ENCODE measurements around the gene LDHA.

Gene LDHA

DNA sequence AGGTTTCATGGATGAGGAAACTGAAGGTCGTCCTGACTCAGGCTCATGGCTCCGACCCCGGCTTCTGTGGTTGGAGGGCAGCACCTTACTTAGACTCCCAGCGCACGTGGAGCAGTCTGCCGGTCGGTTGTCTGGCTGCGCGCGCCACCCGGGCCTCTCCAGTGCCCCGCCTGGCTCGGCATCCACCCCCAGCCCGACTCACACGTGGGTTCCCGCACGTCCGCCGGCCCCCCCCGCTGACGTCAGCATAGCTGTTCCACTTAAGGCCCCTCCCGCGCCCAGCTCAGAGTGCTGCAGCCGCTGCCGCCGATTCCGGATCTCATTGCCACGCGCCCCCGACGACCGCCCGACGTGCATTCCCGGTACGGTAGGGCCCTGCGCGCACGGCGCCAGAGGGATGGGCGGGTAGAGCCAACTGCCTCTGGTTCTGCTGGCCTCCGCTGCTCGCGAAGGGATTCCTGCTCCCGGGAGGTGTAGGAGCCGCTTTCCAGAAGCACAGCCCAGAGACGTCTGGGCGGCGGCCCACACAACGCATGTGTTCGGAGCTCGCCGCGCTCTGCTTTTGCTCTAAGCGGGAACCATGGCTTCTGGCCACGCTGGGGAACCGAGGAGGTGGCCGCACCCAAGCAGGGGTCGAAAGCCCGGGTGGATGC, at the start of gene LDHA:
TSS of gene LDHA (plus strand) at position 289 of the 653 bp plus-strand sequence. CDS start 2,280 bp downstream, outside the sequence.
- DNase-seq (ENCODE audit: low read depth in 3 of 3), result peak; percentile 99

DNA sequence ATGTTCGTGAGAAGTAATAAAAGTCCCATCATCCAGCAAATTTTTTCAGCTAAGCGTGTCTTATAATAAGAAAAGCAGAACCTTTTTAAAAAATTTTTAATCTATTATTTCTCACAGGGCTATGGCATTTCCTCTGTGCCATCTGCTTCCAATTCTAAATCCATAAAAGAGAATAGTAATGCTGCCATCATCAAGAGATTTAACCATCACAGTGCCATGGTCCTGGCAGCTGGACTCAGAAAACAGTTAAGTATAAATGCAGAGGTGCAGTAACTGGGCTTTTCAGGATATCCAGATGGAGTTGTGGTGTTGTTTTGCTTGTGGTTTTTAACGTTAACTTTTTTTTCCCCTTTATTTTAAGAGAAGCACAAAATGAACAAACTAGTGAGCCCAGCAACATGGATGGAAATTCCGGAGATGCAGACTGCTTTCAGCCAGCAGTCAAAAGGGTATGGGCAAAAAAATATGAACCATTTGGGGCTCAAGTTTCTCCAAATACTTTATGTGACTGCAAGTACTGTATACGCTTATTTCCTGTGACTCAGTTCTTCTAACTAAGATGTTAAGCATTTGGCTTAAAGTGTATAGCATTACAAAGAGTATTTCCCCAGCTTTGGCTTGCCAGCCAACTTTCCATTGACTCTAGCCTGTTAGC, 46.8 kb upstream of the LDHA start:
- DNase-seq (ENCODE audit: low read depth in 3 of 3), result no peak

DNA sequence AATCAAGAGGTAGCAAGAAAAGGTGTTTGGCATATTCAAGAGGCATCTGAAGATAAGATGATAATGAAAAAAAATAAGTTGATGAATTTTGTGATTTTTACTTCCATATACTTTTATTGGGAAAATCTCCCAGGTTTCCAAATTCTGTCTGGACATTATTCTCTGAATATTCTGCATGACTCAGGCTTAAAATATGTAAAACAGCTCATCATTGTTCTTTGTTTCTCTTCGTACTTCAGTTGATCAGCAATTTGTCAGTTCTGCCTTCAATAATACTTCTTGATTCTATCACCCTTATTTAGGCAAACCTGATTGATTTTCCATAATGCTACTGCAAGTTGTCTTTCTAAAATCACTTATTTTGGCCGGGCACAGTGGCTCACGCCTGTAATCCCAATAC, 41.8 kb upstream of the LDHA start:
- DNase-seq (ENCODE audit: low read depth in 3 of 3), result no peak

DNA sequence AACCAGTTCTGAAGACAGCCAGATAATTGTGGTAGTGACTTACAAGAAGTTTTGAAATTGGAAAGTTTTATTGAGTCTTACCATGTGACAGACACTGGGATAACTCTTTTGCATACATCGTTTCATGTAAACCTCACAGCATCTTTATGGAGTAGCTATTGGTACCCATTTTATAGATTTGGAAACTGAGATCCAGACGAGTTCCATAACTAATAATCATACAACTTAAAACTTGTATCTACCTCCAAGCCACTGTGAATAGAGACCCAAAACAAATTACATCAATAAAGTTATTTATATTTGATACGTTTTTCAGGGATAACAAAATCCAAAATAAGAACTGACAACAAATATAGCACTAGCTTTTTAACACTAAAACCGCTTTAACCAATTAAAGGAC, 35.7 kb upstream of the LDHA start:
- DNase-seq (ENCODE audit: low read depth in 3 of 3), result no peak

DNA sequence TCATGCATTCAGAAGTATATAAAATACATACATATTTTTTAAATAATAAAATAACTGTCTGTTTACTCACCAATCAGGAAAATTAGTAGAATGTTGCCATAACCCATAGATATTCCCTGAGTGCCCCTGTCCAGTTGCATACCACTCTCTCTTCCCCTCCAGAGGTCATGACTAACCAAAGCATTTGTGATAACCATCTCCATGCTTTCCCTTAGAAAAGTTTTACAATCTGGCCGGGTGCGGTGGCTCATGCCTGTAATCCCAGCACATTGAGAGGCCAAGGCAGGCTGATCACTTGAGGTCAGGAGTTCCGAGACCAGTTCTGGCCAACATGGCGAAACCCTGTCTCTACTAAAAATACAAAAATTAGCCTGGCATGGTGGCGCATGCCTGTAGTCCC, 33.2 kb upstream of the LDHA start:
- DNase-seq (ENCODE audit: low read depth in 3 of 3), result no peak

DNA sequence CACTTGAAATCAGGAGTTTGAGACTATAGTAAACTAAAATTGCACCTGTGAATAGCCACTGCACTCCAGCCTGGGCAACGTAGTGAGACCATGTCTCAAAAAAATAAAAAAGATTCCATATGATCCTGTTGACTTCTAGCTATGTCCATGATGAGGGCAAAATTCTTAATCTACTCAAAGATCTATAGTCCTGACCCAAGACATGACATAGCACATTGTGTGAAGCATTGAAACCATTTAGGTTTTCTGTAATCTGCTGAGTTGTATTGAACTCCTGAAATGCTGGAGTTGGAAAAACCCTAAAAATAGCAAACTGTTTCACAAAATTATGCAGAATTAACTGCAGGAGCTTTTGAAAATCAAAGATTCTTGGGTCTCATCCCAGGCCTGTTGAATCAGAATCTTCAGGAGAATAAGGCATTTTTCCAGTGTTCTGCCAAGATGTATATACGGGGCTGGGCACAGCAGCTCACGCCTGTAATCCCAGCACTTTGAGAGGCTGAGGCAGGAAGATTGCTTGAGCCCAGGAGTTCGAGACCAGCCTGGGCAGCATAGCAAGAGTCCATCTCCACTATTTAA, 29.8 kb upstream of the LDHA start:
- DNase-seq (ENCODE audit: low read depth in 3 of 3), result no peak

DNA sequence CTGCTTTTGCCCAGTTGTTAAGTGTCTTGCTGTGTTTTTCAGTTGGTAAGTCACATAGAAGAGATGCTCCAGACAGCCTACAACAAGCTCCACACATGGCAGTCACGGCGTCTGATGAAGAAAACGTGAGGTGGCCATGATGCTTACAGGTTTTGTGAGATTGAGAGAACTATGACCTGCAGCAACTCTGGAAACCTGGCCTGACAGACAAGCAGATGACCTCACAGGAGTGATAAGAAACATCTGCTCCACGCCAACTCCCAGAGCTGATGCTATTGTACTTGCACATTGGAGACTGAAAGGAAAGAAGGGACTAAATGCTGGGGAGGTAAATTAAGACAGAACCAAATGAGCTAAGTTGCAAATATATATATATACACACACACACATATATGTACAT, 28.6 kb upstream of the LDHA start:
- no peak for DNase-seq (ENCODE audit: low read depth in 3 of 3)

DNA sequence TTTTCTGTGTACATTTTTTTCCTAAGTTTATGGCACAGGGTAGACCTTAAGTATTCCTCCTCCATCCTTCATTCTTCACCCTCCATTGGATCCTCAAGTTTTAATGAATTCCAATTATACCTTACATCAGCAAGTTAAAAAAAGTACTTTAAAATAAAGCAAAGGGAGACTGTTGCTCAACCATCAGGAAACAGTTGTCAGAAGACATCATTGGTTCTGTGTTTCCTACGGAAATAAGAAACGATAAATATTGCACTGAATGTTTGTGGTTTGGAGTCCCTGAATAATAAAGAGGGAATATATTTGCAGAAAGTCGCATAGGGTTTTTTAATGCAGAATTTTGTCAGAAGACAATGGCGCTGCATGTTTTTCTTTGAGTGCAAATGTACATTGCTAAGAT, 28.1 kb upstream of the LDHA start:
- DNase-seq (ENCODE audit: low read depth in 3 of 3), result no peak

DNA sequence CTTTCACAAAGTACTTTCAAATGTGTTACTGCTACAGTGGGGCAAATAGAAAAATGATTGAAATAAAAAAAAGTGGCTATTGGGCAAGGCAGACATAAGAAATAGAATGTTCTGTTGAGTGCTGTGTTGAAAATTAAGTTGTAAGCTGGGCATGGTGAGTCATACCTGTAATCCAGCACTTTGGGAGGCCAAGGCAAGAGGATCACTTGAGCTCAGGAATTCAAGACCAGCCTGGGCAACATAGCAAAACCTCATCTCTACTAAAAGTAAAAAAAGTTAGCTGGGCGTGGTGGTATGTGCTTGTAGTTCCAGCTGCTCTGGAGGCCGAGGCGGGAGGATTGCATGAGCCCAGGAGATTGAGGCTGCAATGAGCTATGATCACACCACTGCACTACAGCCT, 26.9 kb upstream of the LDHA start:
- DNase-seq (ENCODE audit: low read depth in 3 of 3), result no peak

DNA sequence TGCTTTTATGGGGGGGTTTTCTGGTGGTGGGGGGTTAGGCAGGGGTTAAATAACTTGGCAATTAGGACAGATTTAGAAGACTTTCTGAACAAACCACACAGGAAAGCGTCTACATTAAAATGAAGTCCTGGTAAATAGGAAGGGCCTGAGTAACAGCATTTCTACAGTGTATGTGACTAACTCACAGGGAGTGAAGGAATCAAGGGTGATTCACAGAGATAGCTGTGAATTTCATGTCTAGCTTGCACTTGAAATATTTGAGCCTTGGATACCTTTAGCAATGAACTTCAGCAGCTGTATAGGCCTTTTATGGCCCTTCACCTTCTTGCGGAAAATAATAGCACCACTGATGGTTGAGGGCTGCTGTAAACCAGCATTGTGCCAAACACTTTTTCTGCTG, 26.1 kb upstream of the LDHA start:
- no peak for DNase-seq (ENCODE audit: low read depth in 3 of 3)

DNA sequence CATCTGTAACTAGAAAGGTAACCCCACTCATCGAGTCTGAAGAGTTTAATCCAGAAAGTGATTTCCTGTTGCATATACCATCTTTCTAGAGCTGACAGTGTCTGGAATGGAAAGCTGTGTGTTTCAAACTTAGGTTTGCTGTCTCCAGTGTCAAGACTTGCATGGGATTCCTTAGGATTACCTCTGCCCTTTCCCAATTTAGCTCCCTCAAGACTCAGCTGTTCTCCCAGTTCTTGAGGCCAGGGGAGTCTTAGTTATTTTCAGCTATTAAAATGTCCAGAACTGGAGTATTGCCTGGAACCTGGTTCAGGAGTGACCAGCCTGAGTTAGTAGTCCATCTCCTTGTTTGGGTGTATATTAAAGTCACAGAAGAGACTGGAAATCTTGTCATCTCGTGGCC, 25.0 kb upstream of the LDHA start:
- no peak for DNase-seq (ENCODE audit: low read depth in 3 of 3)

DNA sequence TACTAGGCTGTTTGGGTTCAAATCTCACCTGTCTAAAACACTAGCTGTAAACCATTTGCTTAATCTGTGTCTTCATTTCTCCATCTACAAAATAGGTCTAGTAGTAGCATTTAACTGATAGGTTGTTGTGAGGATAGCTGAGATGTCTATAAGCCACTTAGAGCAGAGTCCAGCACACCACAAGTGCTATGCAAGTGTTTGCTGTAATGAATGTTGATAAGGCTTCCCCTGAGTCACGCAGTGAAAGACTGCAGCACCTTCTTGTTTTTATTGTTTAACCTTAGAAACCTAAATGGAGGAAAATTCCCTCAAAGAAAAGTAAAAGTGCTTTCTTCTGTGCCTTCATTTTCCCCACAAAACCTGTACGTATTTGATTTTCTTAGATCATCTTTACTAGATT, 23.1 kb upstream of the LDHA start:
- DNase-seq (ENCODE audit: low read depth in 3 of 3), result no peak

DNA sequence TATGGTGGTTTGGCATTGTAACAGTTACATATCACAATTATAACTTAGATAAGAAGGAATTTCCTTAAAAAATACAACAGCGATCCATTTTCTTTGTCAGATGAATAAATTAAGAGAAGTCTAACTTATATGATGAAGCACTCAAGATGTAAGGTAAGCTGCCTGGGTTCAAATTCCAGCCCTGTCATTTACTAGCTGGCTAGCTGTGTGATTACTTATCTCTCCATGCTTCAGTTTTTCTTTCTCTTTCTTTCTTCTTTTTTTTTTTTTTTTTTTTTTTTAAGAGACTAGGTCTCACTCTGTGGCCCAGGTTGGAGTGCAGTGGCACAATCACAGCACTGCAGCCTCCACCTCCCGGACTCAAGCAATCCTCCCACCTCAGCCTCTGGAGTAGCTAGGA, 22.2 kb upstream of the LDHA start:
- no peak for DNase-seq (ENCODE audit: low read depth in 3 of 3)

DNA sequence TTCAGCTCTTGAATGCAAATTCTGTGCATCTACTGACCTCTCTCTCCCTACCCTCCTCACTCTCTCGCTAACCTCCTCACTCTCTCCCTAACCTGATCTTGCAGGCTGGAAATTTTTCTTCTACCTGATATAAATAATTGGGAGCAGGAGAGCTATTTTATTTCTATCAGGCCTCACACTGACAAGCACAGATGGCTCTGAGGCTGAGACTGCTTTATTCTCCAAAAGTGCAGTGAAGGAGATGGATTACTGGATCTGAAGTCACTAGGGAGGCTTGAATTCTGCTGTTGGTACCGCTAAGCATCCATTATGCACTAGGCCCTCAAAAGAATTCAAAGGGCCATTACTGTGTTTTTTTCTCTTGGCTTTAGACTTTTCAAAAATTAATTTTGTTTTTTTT, 19.4 kb upstream of the LDHA start:
- DNase-seq (ENCODE audit: low read depth in 3 of 3), result no peak

DNA sequence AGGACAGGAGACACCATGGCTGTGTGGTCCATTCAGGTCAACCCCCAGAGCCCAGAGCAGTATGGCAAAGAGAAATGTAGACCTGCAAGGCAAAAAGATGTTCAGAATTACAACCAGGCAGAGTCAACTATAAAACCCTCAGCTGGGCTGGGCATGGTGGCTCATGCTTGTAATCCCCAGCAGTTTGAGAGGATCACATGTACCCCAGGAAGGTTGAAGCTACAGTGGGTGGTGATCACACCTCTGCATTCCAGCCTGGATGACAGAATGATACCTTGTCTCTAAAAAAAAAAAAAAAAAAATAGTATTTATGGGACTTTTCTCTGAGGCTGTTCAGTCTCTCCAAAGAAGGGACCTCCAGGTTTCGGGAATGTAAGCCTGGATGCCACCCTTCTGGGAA, 18.4 kb upstream of the LDHA start:
- DNase-seq (ENCODE audit: low read depth in 3 of 3), result no peak

DNA sequence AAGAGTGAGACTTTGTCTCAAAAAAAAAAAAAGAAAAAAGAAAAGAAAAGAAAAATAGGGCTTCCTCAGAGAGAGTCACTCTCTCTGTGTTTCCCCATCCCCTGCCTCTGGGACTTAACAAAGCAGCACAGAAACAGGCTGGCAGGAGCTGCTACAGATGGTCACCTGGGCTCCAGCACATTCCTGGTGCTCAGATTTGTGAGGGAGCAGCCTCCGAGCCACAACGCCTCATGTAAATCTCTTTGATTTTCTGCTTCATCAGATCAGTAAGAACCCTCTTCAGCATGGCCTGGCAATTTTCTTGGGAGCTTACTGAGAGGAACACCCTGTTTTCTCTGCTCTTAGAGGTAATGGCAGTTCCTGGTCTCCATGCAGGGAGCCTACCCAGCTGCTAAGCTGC, 15.2 kb upstream of the LDHA start:
- DNase-seq (ENCODE audit: low read depth in 3 of 3), result no peak

DNA sequence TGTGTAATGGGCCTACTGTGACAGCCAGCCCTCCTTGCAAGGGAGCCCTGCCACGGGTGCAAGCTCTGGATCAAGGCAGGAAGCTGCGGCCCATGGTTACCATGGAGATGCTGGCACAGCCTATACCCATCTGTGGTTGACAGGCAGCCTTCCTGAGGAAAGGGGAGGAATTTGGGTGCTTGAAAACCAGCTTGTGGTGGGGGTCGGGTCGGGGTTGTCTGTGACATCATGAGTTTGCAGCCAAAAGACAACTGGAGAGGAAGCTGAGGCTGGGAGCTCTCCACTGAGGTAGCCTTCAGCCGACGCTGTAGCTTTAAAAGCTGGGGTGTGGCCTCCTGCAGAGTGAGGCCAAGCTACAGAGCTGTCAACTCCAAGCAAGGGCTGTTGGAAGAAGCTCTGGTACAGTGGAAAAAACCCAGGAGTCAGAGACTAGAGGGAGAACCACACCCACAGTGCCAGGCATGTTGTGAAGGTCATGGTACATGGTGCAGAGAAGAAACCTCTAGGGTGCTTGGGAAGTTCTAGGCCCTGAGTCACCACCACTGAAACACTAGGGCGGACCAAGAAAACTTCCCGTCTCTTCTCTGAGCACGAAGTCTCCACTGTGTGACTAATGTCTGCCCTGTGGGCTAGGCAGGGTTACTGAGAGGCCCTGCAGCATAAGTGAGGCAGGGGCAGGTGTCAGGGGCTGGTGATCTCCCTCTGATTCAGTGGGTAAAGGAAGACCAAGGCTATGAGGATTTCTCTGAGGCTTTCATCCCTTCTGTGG, 10.8 kb upstream of the LDHA start:
- peak; percentile 38 to 57 (median 43) for DNase-seq (ENCODE audit: low read depth in 3 of 3)

DNA sequence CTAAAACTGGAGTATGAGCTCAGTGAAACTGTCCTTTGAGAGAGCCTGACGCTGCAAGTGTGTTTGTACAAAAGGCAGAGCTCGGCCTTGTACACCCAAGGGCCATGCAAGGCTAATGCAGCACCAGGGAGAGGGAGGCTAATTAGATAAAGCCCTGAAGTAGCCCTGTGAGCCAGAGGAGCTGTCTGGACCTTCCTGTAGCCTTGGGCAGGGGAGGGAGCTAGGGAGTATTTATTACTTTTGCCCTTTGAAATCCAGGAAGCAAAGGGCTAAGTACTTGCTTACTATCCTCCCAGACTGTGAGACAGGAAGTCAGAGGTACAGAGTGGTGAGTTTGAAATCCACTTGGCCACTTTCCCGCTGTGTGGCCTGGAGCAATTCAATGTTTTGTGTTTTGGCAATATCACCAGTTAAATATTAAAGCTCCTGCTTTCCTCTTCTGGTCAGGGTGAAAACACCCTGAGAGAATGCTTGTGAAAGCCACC, 10.2 kb upstream of the LDHA start:
- no peak for DNase-seq (ENCODE audit: low read depth in 3 of 3)

DNA sequence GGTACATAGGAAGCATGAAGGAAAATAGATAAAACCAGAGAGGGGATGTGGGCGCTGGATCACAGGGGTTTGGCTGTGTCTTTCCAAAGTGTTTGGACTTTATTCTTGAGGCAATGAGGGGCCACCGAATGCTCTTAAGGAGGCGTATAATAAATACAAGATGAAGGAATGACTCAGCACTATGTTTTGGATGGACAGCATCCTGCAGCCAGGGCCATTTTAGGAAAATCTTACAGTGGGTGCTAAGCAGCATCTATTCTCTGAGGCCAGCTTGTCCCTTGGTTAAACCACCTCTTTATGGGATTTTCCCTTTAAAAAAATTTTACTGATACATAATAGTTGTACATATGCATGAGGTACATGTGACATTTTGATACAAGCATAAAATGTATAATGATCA, 4.3 kb upstream of the LDHA start:
- DNase-seq (ENCODE audit: low read depth in 3 of 3), result no peak

DNA sequence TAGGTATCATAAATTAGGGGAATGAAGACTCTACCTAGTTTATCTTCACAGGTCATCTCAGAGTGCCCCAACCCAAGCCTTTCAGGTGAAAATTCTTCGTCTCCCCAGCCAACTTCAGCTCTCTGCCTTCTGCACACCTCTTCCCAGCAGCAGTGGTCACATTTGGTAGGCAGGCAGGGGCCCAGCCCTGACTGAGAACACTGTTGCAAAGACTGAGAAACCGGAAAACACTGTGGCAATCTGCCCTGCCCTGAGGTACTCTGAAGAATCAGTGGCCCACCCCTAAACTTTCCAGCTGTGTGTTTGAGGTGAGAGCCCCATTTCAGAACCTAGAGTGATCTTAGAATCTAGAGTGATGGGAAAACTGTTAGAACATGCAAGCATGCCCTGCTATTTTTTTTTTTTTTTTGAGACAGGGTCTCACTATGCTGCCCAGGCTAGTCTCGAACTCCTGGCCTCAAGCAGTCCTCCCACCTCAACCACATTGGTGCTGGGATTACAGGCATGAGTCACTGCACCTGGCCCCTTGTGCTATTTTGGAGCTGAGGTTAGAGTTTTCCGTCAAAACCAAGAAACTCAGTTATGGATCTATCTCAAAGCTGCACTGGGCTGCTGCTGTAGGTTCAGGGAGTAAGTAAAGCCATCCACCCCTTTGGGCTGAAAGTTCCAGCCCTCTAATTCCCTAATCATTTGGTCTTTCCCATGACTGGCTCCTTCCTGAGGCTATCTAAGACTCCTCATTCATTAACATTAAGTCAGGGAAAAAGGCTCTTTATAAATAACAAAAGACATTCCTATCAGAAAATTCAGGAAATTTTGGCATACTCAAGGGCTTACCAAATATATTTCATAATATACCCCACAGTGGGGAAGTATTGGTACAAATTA, 1.7 kb upstream of the LDHA start:
- no peak for DNase-seq (ENCODE audit: low read depth in 3 of 3)

DNA sequence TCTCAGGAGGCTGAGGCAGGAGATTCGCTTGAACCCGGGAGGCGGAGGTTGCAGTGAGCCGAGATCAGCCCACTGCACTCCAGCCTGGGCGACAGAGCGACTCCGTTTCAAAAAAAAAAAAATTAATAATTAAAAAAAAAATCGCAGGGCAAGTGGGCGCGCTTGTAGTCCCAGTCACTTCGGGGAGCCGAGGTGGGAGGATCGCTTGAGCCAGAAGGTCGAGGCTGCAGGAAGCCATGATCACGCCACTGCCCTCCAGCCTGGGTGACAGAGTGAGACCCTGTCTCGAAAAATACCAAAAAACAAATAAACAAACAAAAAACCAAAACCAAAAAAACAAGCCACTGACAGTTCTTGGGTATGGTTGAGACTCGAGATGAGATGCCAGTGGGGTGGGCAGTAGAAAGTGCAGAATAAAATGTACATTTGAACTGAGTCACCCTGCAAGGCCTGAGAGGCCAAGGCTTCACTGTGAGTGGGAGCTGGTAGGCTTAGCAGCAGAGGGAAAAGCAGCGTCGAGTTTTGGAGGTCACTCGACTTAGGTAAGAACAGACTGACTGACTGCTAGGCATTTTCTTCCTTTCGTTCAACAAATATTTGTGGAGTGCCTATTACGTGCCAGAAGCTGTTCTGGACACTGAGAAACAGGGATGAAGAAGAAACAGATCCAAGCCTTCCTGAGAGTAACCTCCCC, 635 bp upstream of the LDHA start:
- DNase-seq (ENCODE audit: low read depth in 3 of 3), result no peak

Data from stimulated activated CD4-positive, alpha-beta T cell treated with anti-CD3 and anti-CD28 coated beads, TNF-alpha, amount 100 ng/mL, for 4 hours (primary cell).